ENCODE data around the gene ZNF479.
"Not testable (repeated sequence)": the region's sequence is repeated elsewhere in the genome, so short reads cannot be mapped to it uniquely, and the experiment has no call there.

The ZNF479 gene

DNA sequence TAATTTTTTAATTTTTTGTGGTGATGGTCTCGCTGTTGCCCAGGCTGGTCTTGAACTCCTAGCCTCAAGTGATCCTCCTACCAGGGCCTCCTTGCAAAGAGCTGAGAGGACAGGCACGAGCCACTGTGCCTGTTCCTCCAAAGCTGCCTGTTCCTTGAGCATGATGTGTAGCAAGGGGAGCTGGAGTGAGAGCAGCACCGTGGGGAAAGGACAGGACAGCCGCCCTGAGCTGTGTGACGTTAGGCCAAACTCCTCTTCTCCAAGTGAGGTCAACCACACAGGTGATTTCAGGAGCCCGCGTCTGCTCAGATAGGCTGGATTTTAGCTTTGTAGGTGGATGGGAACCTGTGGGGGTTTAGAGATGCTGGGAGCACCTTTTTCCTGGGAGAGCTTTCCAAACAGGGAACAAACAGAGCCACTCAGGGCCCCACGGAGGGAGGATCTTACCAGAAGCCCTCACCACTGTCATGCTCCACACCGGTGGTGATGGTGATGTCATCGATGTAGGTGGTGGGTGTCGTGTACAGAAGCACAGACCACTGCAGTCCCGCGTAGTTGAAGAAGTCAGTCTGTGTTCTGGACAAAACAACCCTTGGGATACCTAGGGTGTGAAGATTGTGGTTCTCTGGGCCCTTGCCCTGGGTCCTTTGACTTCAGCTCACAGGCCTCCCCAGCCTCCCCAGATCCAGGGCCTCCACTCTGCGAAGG, 44.8 kb upstream of the ZNF479 start:
- TF ChIP-seq, protein P1, sequence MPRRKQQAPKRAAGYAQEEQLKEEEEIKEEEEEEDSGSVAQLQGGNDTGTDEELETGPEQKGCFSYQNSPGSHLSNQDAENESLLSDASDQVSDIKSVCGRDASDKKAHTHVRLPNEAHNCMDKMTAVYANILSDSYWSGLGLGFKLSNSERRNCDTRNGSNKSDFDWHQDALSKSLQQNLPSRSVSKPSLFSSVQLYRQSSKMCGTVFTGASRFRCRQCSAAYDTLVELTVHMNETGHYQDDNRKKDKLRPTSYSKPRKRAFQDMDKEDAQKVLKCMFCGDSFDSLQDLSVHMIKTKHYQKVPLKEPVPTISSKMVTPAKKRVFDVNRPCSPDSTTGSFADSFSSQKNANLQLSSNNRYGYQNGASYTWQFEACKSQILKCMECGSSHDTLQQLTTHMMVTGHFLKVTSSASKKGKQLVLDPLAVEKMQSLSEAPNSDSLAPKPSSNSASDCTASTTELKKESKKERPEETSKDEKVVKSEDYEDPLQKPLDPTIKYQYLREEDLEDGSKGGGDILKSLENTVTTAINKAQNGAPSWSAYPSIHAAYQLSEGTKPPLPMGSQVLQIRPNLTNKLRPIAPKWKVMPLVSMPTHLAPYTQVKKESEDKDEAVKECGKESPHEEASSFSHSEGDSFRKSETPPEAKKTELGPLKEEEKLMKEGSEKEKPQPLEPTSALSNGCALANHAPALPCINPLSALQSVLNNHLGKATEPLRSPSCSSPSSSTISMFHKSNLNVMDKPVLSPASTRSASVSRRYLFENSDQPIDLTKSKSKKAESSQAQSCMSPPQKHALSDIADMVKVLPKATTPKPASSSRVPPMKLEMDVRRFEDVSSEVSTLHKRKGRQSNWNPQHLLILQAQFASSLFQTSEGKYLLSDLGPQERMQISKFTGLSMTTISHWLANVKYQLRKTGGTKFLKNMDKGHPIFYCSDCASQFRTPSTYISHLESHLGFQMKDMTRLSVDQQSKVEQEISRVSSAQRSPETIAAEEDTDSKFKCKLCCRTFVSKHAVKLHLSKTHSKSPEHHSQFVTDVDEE (CRISPR knock-in tag; IDR thresholded peaks at IDR 0.05) = no peak
- TF ChIP-seq SNAI2 (CRISPR knock-in tag; IDR thresholded peaks at IDR 0.05) (no peak), ZNF565 (CRISPR knock-in tag; conservative IDR thresholded peaks at IDR 0.05; ENCODE audit: low read depth) (no peak), TCF4 (CRISPR knock-in tag; IDR thresholded peaks at IDR 0.05; ENCODE audit: borderline replicate concordance) (no peak), CSDC2 (CRISPR knock-in tag; IDR thresholded peaks at IDR 0.05) (no peak), ZNF8 (CRISPR knock-in tag; IDR thresholded peaks at IDR 0.05) (no peak), ARNTL (CRISPR knock-in tag; IDR thresholded peaks at IDR 0.05; ENCODE audit: borderline replicate concordance, low read depth) (no peak), ESRRG (CRISPR knock-in tag; IDR thresholded peaks at IDR 0.05) (no peak), BACH2 (CRISPR knock-in tag; IDR thresholded peaks at IDR 0.05; ENCODE audit: borderline replicate concordance) (no peak)
- ATAC-seq = no peak

DNA sequence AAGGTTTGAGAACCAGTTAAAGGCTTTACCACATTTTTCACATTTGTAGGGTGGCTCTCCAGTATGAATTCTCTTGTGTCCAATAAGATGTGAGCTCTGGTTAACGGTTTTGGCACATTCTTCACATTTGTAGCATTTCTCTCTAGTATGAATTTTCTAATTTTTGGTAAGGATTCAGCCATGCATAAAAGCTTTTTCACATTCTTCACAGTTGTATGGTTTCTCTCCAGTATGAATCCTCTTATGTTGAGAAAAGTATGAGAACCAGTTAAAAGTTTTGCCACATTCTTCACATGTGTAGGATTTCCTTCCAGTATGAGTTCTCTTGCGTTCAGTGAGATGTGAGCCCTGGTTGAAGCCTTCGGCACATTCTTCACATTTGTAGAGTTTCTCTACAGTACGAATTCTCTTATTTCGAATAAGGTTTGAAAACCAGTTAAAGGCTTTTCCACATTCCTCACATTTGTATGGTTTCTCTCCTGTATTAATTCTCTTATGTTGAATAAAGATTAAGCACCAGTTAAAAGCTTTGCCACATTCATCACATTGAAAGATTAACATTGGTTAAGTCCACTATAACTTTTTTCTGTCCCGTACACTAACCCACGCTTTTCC, 33.2 kb upstream of the ZNF479 start:
- no peak for ATAC-seq
- TF ChIP-seq ISL1 (CRISPR knock-in tag; IDR thresholded peaks at IDR 0.05) (no peak), ZFP3 (CRISPR knock-in tag; IDR thresholded peaks at IDR 0.05) (no peak), ZNF565 (CRISPR knock-in tag; conservative IDR thresholded peaks at IDR 0.05; ENCODE audit: low read depth) (no peak), RARB (CRISPR knock-in tag; IDR thresholded peaks at IDR 0.05) (no peak), BACH2 (CRISPR knock-in tag; IDR thresholded peaks at IDR 0.05; ENCODE audit: borderline replicate concordance) (no peak)

DNA sequence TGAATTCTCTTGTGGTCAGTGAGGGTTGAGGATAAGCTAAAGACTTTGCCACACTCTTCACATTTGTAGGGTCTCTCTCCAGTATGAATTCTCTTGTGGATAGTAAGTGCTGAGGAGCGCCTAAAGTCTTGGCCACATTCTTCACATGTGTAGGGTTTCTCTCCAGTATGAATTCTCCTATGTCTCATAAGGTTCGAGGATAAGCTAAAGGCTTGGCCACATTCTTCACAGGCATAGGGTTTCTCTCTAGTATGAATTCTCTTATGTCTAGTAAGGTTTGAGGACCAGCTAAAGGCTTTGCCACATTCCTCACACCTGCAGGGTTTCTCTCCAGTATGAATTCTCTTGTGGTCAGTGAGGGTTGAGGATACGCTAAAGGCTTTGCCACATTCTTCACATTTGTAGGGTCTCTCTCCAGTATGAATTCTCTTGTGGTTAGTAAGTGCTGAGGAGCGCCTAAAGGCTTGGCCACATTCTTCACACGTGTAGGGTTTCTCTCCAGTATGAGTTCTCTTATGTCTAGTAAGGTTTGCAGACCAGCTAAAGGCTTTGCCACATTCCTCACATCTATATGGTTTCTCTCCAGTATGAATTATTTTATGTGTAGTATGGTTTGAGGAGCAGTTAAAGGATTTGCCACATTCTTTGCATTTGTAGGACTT, 12.0 kb downstream of the ZNF479 start:
- not testable (repeated sequence) for ATAC-seq
